ENCODE data around the gene ROR1. TPM values are rescaled to one million over a fixed set of nuclear protein-coding genes. Genes with fewer than 3 reads are reported as not detected.

Gene ROR1
- total RNA-seq, 4 donors from 2014 or later = 10.6 to 21.7 (median 15.1) TPM

- DNase-seq (ENCODE audit: low spot score in 2 of 2) = no peak
- Histone ChIP-seq H3K27ac (no peak overlapping the region), H3K4me1 (no peaks in the 10 kb centered on the region), H3K27me3 (no peaks in the 10 kb centered on the region), H3K36me3 (no peaks in the 10 kb centered on the region), H3K4me3 (no peak overlapping the region), H3K9me3 (no peaks in the 10 kb centered on the region)
- TF ChIP-seq CTCF (IDR thresholded peaks at IDR 0.05) (no peak), POLR2A (IDR thresholded peaks at IDR 0.05) (no peak), EP300 (IDR thresholded peaks at IDR 0.05) (no peak), POLR2AphosphoS5 (IDR thresholded peaks at IDR 0.05) (no peak)
- 85% methylated on average over 10 of the region's 10 CpGs for WGBS
Observed at GRCh38 chr1:64228167-64228957, 454.5 kb downstream of the ROR1 start.

- no peak overlapping the region for H3K27ac ChIP-seq
- H3K36me3 ChIP-seq = no peaks in the 10 kb centered on the region
- H3K27me3 ChIP-seq = no peaks in the 10 kb centered on the region
- H3K4me1 ChIP-seq = no peaks in the 10 kb centered on the region
- H3K9me3 ChIP-seq = no peaks in the 10 kb centered on the region
- no peak for DNase-seq (ENCODE audit: low spot score in 2 of 2)
- no peak overlapping the region for H3K4me3 ChIP-seq
- WGBS = 84% methylated on average over 3 of the region's 3 CpGs
- TF ChIP-seq POLR2A (IDR thresholded peaks at IDR 0.05) (no peak), CTCF (IDR thresholded peaks at IDR 0.05) (no peak)
Observed at GRCh38 chr1:64229307-64229706, 455.5 kb downstream of the ROR1 start.

Other genes with a start within 250 kb of the ROR1 start
- gene PGM1, start 180.6 kb upstream of the ROR1 start, total RNA-seq = 10 to 100 TPM; 38.9 to 52.8 (median 45.4) TPM

All from suprapubic skin (tissue), 4 donors.